A673 (cell line): ENCODE results near the gene OAS2. TPM values are rescaled to one million over a fixed set of nuclear protein-coding genes. Genes with fewer than 3 reads are reported as not detected.
A peak's percentile ranks its signal among the peaks of the same experiment; 100 is the strongest.

ENCODE experiments used
- BruUV-seq: library from RNA; stranded (reverse); fragments of 400-500 nt; replicated peaks from 2 replicates; lab custom pipeline; 2021; lab: Mats Ljungman, UMichigan
- CTCF ChIA-PET: fragments of 300-600 bp; sonication (Branson Sonifier 250); formaldehyde crosslinking; loops from one replicate; lab custom pipeline; 2022; ENCODE audit warnings: antibody characterized with exemption; lab: Charles Lee
- POLR2A ChIA-PET: fragments of 300-600 bp; sonication (Branson Sonifier 250); formaldehyde crosslinking; loops from one replicate; lab custom pipeline; 2022; ENCODE audit warnings: antibody characterized with exemption; ENCODE audit not compliant: low non-redundant PET; lab: Charles Lee
- DNase-seq: peaks from one replicate; pipeline ENCODE4 v3.0.0-alpha.2; 2015; ENCODE audit warnings: low spot score
- H3K27ac ChIP-seq: fragments of 200-600 bp; sonication (generic); 2 replicates; pipeline ENCODE4 v1.5.1; 2016; ENCODE audit warnings: mixed run types, low read depth, mild to moderate bottlenecking, mixed read lengths, antibody characterized with exemption, low read length; ENCODE audit not compliant: poor library complexity, severe bottlenecking
- H3K27me3 ChIP-seq: fragments of 200-600 bp; sonication (generic); replicated peaks from 2 replicates; pipeline ENCODE4 v1.6.1; 2017; ENCODE audit warnings: mixed run types, low read depth, mild to moderate bottlenecking, mixed read lengths, antibody characterized with exemption, low read length; ENCODE audit not compliant: insufficient read depth, poor library complexity
- H3K36me3 ChIP-seq: fragments of 200-600 bp; sonication (generic); 2 replicates; pipeline ENCODE4 v1.6.1; 2016; ENCODE audit warnings: mixed run types, mild to moderate bottlenecking, mixed read lengths, antibody characterized with exemption, low read length; ENCODE audit not compliant: insufficient read depth, poor library complexity, severe bottlenecking
- H3K4me1 ChIP-seq: fragments of 200-600 bp; sonication (generic); 2 replicates; pipeline ENCODE4 v1.6.1; 2017; ENCODE audit warnings: mixed run types, mild to moderate bottlenecking, mixed read lengths, antibody characterized with exemption, low read length; ENCODE audit not compliant: insufficient read depth, poor library complexity, severe bottlenecking
- H3K4me3 ChIP-seq: fragments of 200-600 bp; sonication (generic); 2 replicates; pipeline ENCODE4 v1.5.1; 2016; ENCODE audit warnings: low read depth, mixed run types, mild to moderate bottlenecking, mixed read lengths, low read length; ENCODE audit not compliant: poor library complexity, severe bottlenecking
- H3K9me3 ChIP-seq: fragments of 200-600 bp; sonication (generic); 2 replicates; pipeline ENCODE4 v1.6.1; 2016; ENCODE audit warnings: mixed run types, low read depth, mild to moderate bottlenecking, mixed read lengths, antibody characterized with exemption, low read length; ENCODE audit not compliant: poor library complexity, severe bottlenecking
- EZH2 ChIP-seq: fragments of 200-600 bp; sonication (generic); IDR thresholded peaks from 2 replicates; pipeline ENCODE4 v1.6.1; 2017; ENCODE audit warnings: borderline replicate concordance, low read depth, mild to moderate bottlenecking, mixed read lengths, antibody characterized with exemption, low read length; ENCODE audit not compliant: poor library complexity, severe bottlenecking
- intact Hi-C: fragments of 100-400 bp; cut with micrococcal nuclease; formaldehyde crosslinking; loops from one replicate; pipeline ENCODE4 v1.10.0; 2022; ENCODE audit not compliant: unreplicated experiment
- total RNA-seq: library from RNA; stranded (reverse); gene quantifications from 2 replicates; pipeline ENCODE4 v1.2.3, GENCODE V29; 2021
- TF ChIP-seq, protein P1 (sequence below): fragments of 300-800, 200-600 bp; sonication (generic); conservative IDR thresholded peaks from 2 replicates; pipeline ENCODE4 v1.5.1; 2017; ENCODE audit warnings: low read depth, mild to moderate bottlenecking, antibody characterized with exemption, low read length, moderate library complexity, mixed read lengths

Gene OAS2
- total RNA-seq, 1 experiment from 2014 or later, result not detected

DNA sequence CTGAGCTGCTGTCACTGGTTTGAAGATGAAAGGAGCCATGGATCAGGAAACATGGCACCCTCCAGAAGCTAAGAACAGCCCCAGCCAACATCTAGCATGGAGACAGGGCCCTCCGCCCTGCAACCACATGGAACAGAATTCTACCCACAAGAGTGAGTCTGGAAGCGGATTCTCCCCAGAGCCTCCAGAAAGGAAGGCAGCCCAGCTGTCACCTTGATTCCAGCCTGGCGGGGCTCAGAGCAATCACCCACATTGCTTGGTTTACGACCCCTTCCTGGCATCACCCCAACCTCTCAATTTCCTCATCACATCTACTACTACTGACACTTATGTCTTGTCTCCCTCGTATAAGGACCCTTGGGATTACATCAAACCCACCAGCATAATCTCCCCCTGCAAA is 38.5 kb downstream of the OAS2 start:
- peaks cover 4% of the 10 kb centered on the region for H3K4me1 ChIP-seq
- peak; percentile 23 for DNase-seq
- no TSS peak for BruUV-seq
- intact Hi-C loops, result no loop called here
- no peaks in the 10 kb centered on the region for H3K9me3 ChIP-seq
- H3K36me3 ChIP-seq, result no peaks in the 10 kb centered on the region
- H3K27ac ChIP-seq, result no peak overlapping the region
- no peak overlapping the region for H3K4me3 ChIP-seq
- no peak for TF ChIP-seq EZH2
- TF ChIP-seq, protein P1, sequence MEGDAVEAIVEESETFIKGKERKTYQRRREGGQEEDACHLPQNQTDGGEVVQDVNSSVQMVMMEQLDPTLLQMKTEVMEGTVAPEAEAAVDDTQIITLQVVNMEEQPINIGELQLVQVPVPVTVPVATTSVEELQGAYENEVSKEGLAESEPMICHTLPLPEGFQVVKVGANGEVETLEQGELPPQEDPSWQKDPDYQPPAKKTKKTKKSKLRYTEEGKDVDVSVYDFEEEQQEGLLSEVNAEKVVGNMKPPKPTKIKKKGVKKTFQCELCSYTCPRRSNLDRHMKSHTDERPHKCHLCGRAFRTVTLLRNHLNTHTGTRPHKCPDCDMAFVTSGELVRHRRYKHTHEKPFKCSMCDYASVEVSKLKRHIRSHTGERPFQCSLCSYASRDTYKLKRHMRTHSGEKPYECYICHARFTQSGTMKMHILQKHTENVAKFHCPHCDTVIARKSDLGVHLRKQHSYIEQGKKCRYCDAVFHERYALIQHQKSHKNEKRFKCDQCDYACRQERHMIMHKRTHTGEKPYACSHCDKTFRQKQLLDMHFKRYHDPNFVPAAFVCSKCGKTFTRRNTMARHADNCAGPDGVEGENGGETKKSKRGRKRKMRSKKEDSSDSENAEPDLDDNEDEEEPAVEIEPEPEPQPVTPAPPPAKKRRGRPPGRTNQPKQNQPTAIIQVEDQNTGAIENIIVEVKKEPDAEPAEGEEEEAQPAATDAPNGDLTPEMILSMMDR, result no peak
- no peaks in the 10 kb centered on the region for H3K27me3 ChIP-seq
- POLR2A ChIA-PET, result no interaction called here
- CTCF ChIA-PET, result no interaction called here

- BruUV-seq, result no TSS peak
- ChIA-PET CTCF (no interaction called here), POLR2A (interaction anchor here (0.7 kb wide), 1 partner anchor 1729 kb away, joined by 5 read pairs; no protein-coding TSS in a partner anchor)
- TF ChIP-seq EZH2, result no peak
- TF ChIP-seq, protein P1, result no peak
- intact Hi-C loops, result no loop called here
- Histone ChIP-seq H3K9me3 (no peaks in the 10 kb centered on the region), H3K36me3 (no peaks in the 10 kb centered on the region), H3K4me3 (no peak overlapping the region), H3K27ac (no peak overlapping the region), H3K27me3 (no peaks in the 10 kb centered on the region), H3K4me1 (peaks cover 4% of the 10 kb centered on the region)
- DNase-seq, result peak; percentile 43
These were observed 40.7 kb downstream of the OAS2 start for GRCh38 chr12:113019025-113019424.

GRCh38 chr12:113021500-113021899 is 43.2 kb downstream of the OAS2 start:
- intact Hi-C loops, result no loop called here
- TF ChIP-seq, protein P1, result no peak
- no peak for TF ChIP-seq EZH2
- Histone ChIP-seq H3K27me3 (no peaks in the 10 kb centered on the region), H3K27ac (no peak overlapping the region), H3K9me3 (no peaks in the 10 kb centered on the region), H3K4me1 (peaks cover 4% of the 10 kb centered on the region), H3K4me3 (no peak overlapping the region), H3K36me3 (no peaks in the 10 kb centered on the region)
- BruUV-seq, result no TSS peak
- POLR2A ChIA-PET, result no interaction called here
- no peak for DNase-seq
- CTCF ChIA-PET, result interaction anchor here (1.1 kb wide), 1 partner anchor 15 kb away, joined by 3 read pairs; no protein-coding TSS in a partner anchor
